Right atrium auricular region (tissue), 2 donors: ENCODE measurements around the gene ACVR1B. TPM values are rescaled to one million over a fixed set of nuclear protein-coding genes. Genes with fewer than 3 reads are reported as not detected.

Experiments used
- DNase-seq: peaks from one replicate; pipeline ENCODE4 v3.0.0-alpha.2; 2019; ENCODE audit warnings: low spot score
- H3K27ac ChIP-seq, 2 donors: fragments of 200-600 bp; sonication (generic); 1 replicate in 1 of 2; 2 replicates in 1 of 2; pipeline ENCODE4 v1.5.1; 2016 to 2019
- H3K27me3 ChIP-seq, 2 donors: fragments of 200-600 bp; sonication (generic); one replicate each; pipeline versions ENCODE4 v1.5.1 to v1.6.0; 2017 to 2019
- H3K36me3 ChIP-seq: fragments of 200-600 bp; sonication (generic); one replicate; pipeline ENCODE4 v1.5.1; 2016
- H3K4me1 ChIP-seq, 2 donors: fragments of 200-600 bp; sonication (generic); one replicate each; pipeline versions ENCODE4 v1.5.1 to v1.6.0; 2017 to 2019
- H3K4me3 ChIP-seq, 2 donors: fragments of 200-600 bp; sonication (generic); 1 replicate in 1 of 2; 2 replicates in 1 of 2; pipeline ENCODE4 v1.5.1; 2017 to 2019; ENCODE audit warnings: mild to moderate bottlenecking in 1 of 2, moderate library complexity in 1 of 2
- H3K9me3 ChIP-seq, 2 donors: fragments of 200-600 bp; sonication (generic); one replicate each; pipeline ENCODE4 v1.5.1; 2019
- CTCF ChIP-seq, 2 donors: fragments of 200-600 bp; sonication (generic); IDR thresholded peaks; one replicate each; pipeline ENCODE4 v1.5.1; 2019; ENCODE audit warnings: antibody characterized with exemption in 2 of 2
- total RNA-seq, 2 donors: library from RNA; depleted of rRNA; stranded (reverse); fragments of >200 nt; gene quantifications; one replicate each; pipeline ENCODE4 v1.1.0, GENCODE V29; 2016

ACVR1B gene
- total RNA-seq, 2 donors from 2014 or later = 8.2 to 12.5 TPM

- H3K27ac ChIP-seq = peak overlapping the region; percentile 44 to 69
- H3K4me1 ChIP-seq = peaks cover 0 to 44% of the 10 kb centered on the region in 2 donors
- DNase-seq = no peak
- no peaks in the 10 kb centered on the region for H3K36me3 ChIP-seq
- no peaks in the 10 kb centered on the region for H3K9me3 ChIP-seq
- H3K4me3 ChIP-seq = peak overlapping the region; percentile 43 to 91
- TF ChIP-seq CTCF (IDR thresholded peaks at IDR 0.05) = no peak
- H3K27me3 ChIP-seq = no peaks in the 10 kb centered on the region
These were observed 759 bp upstream of the ACVR1B start for GRCh38 chr12:51950682-51951198.

GRCh38 chr12:51951843-51952722 is 584 bp downstream of the ACVR1B start:
- H3K4me3 ChIP-seq = peak overlapping the region; percentile 91 to 99
- peaks cover 0 to 50% of the 10 kb centered on the region in 2 donors for H3K4me1 ChIP-seq

GRCh38 chr12:51953089-51953488 is 1.6 kb downstream of the ACVR1B start:
- Histone ChIP-seq H3K36me3 (no peaks in the 10 kb centered on the region), H3K9me3 (no peaks in the 10 kb centered on the region), H3K27ac (peak overlapping the region; percentile 89 to 93), H3K4me1 (peaks cover 0 to 50% of the 10 kb centered on the region in 2 donors), H3K4me3 (peak overlapping the region; percentile 91 to 99), H3K27me3 (no peaks in the 10 kb centered on the region)
- TF ChIP-seq CTCF (IDR thresholded peaks at IDR 0.05) = no peak
- DNase-seq = no peak

More at GRCh38 chr12:51951843-51952722, 584 bp downstream of the ACVR1B start:
- Histone ChIP-seq H3K36me3 (no peaks in the 10 kb centered on the region), H3K27ac (peak overlapping the region; percentile 89 to 93), H3K27me3 (no peaks in the 10 kb centered on the region), H3K9me3 (no peaks in the 10 kb centered on the region)
- TF ChIP-seq CTCF (IDR thresholded peaks at IDR 0.05) = no peak
- peak; percentile 65 for DNase-seq

GRCh38 chr12:51953864-51954263 is 2.4 kb downstream of the ACVR1B start:
- DNase-seq = no peak
- no peaks in the 10 kb centered on the region for H3K27me3 ChIP-seq
- H3K4me3 ChIP-seq = no peak overlapping the region
- peak overlapping the region; percentile 89 to 93 for H3K27ac ChIP-seq
- peaks cover 0 to 51% of the 10 kb centered on the region in 2 donors for H3K4me1 ChIP-seq
- no peaks in the 10 kb centered on the region for H3K36me3 ChIP-seq
- H3K9me3 ChIP-seq = no peaks in the 10 kb centered on the region
- no peak for TF ChIP-seq CTCF (IDR thresholded peaks at IDR 0.05)

- TF ChIP-seq CTCF (IDR thresholded peaks at IDR 0.05) = no peak
- H3K36me3 ChIP-seq = no peaks in the 10 kb centered on the region
- H3K27ac ChIP-seq = peak overlapping the region; percentile 89 to 93
- H3K4me1 ChIP-seq = peaks cover 0 to 59% of the 10 kb centered on the region in 2 donors
- no peak overlapping the region for H3K4me3 ChIP-seq
- no peak for DNase-seq
- no peaks in the 10 kb centered on the region for H3K27me3 ChIP-seq
- H3K9me3 ChIP-seq = no peaks in the 10 kb centered on the region
These were observed 3.3 kb downstream of the ACVR1B start for GRCh38 chr12:51954561-51955361.
